HepG2 (cell line): ENCODE data around the gene PCYT2. TPM values are rescaled to one million over a fixed set of nuclear protein-coding genes. Genes with fewer than 3 reads are reported as not detected.

Experiments used
- ATAC-seq: fragments of 200-7000 bp; cut with Tn5 transposase; 3 replicates; pipeline ENCODE4 v1.9.1; 2020; ENCODE audit warnings: mild to moderate bottlenecking, moderate library complexity
- BruUV-seq: library from RNA; stranded (reverse); fragments of 400-500 nt; replicated peaks from 2 replicates; lab custom pipeline; 2021; lab: Mats Ljungman, UMichigan
- CTCF ChIA-PET: fragments of 300-600 bp; formaldehyde crosslinking; extraction: SDS; loops from one replicate; lab custom pipeline; 2021; ENCODE audit warnings: low total read pairs, inconsistent platforms, low intra/inter-chr PET ratio; lab: Yijun Ruan, JAX
- POLR2A ChIA-PET: fragments of 350-600 bp; sonication (Branson Sonifier 250); formaldehyde crosslinking; loops from one replicate; lab custom pipeline; 2020; ENCODE audit warnings: antibody characterized with exemption, inconsistent platforms; lab: Yijun Ruan, JAX
- DNase-seq: peaks from one replicate; pipeline ENCODE4 v3.0.0-alpha.2; 2015; ENCODE audit warnings: low spot score
- FAIRE-seq: peaks from 3 replicates; lab custom pipeline; 2011; peaks lifted over from hg19 to GRCh38; lab: Jason Lieb, UNC
- H2AFZ ChIP-seq: one replicate; pipeline ENCODE4 v1.6.1; 2011; ENCODE audit warnings: low read length, inconsistent platforms
- H3K27ac ChIP-seq: fragments of 300-600 bp; 3 replicates; pipeline ENCODE4 v1.8.0; 2011; ENCODE audit warnings: mixed run types, mild to moderate bottlenecking, mixed read lengths, low read length, inconsistent platforms; ENCODE audit not compliant: insufficient read depth; ENCODE audit errors: extremely low read length
- H3K27me3 ChIP-seq, 2 experiments: fragments of 200-600 bp in 1 of 2; 2 replicates in 1 of 2; 3 replicates in 1 of 2; pipeline versions ENCODE4 v1.6.0 to v1.8.0; 2011; ENCODE audit warnings: low read length in 2 of 2, mild to moderate bottlenecking in 2 of 2, moderate library complexity in 2 of 2, inconsistent platforms in 1 of 2; ENCODE audit not compliant: insufficient read depth in 2 of 2, control insufficient read depth in 1 of 2
- H3K36me3 ChIP-seq, 2 experiments: fragments of 200-600 bp in 1 of 2; replicated peaks in 1 of 2; 2 replicates in 1 of 2; 3 replicates in 1 of 2; pipeline versions ENCODE4 v1.5.1 to v1.8.0; 2011; ENCODE audit warnings: low read length in 2 of 2, inconsistent platforms in 1 of 2; ENCODE audit not compliant: insufficient read depth in 2 of 2, control insufficient read depth in 1 of 2
- H3K4me1 ChIP-seq: 2 replicates; pipeline ENCODE4 v1.5.1; 2012; ENCODE audit warnings: low read length, inconsistent platforms; ENCODE audit not compliant: insufficient read depth
- H3K4me2 ChIP-seq: 2 replicates; pipeline ENCODE4 v1.6.0; 2011; ENCODE audit warnings: low read depth, low read length, inconsistent platforms
- H3K4me3 ChIP-seq, 3 experiments: fragments of 200-600 bp in 1 of 3; sonication (generic), shearing (Covaris generic) in 1 of 3; replicated peaks in 1 of 3; 2 replicates each; pipeline ENCODE4 v1.5.1; 2011 to 2016; ENCODE audit warnings: low read length in 3 of 3, inconsistent platforms in 2 of 3, low read depth in 2 of 3, mild to moderate bottlenecking in 2 of 3, control low read depth in 1 of 3, mixed read lengths in 1 of 3; ENCODE audit not compliant: insufficient read depth in 1 of 3
- H3K79me2 ChIP-seq: one replicate; pipeline ENCODE4 v1.6.1; 2011; ENCODE audit warnings: low read length, inconsistent platforms; ENCODE audit not compliant: insufficient read depth
- H3K9ac ChIP-seq: 2 replicates; pipeline ENCODE4 v1.6.0; 2011; ENCODE audit warnings: mild to moderate bottlenecking, low read depth, low read length, inconsistent platforms; ENCODE audit not compliant: insufficient read depth
- H3K9me3 ChIP-seq: 2 replicates; pipeline ENCODE4 v1.5.1; 2012; ENCODE audit warnings: mild to moderate bottlenecking, low read length
- H4K20me1 ChIP-seq: 2 replicates; pipeline ENCODE4 v1.6.0; 2011; ENCODE audit warnings: inconsistent platforms, mild to moderate bottlenecking, low read length, moderate library complexity; ENCODE audit not compliant: insufficient read depth
- AGO2 ChIP-seq: fragments of 200-400 bp; formaldehyde crosslinking; optimal IDR thresholded peaks from 2 replicates; pipeline ENCODE3; 2017; ENCODE audit warnings: mild to moderate bottlenecking, low read depth, low read length, moderate library complexity
- E2F1 ChIP-seq: sonication (generic); formaldehyde crosslinking; IDR thresholded peaks from 2 replicates; pipeline ENCODE4 v1.5.0; 2020; ENCODE audit warnings: missing genetic modification reagents
- GPBP1L1 ChIP-seq: sonication (generic); formaldehyde crosslinking; IDR thresholded peaks from 2 replicates; pipeline ENCODE4 v1.5.0; 2020; ENCODE audit warnings: mild to moderate bottlenecking, missing genetic modification reagents
- HNRNPH1 ChIP-seq: fragments of 200-400 bp; formaldehyde crosslinking; optimal IDR thresholded peaks from 2 replicates; pipeline ENCODE3; 2017; ENCODE audit warnings: mild to moderate bottlenecking, low read depth, low read length
- HOXA3 ChIP-seq: sonication (generic); formaldehyde crosslinking; IDR thresholded peaks from 2 replicates; pipeline ENCODE4 v1.5.0; 2020; ENCODE audit warnings: missing genetic modification reagents
- MAF1 ChIP-seq: sonication (generic); formaldehyde crosslinking; IDR thresholded peaks from 2 replicates; pipeline ENCODE4 v1.5.0; 2020; ENCODE audit warnings: missing genetic modification reagents, borderline replicate concordance
- MIER2 ChIP-seq: IDR thresholded peaks from 2 replicates; pipeline ENCODE4 v1.6.1; 2016; ENCODE audit warnings: missing biosample characterization, missing genetic modification reagents
- MYNN ChIP-seq: sonication (generic); formaldehyde crosslinking; IDR thresholded peaks from 2 replicates; pipeline ENCODE4 v1.4.0; 2020; ENCODE audit warnings: mild to moderate bottlenecking, low read depth, missing genetic modification reagents
- NCOA1 ChIP-seq: sonication (generic); formaldehyde crosslinking; IDR thresholded peaks from 2 replicates; pipeline ENCODE4 v1.9.0; 2021; ENCODE audit warnings: missing genetic modification reagents
- NR1H2 ChIP-seq: sonication (generic); formaldehyde crosslinking; IDR thresholded peaks from 2 replicates; pipeline ENCODE4 v1.8.1; 2022; ENCODE audit warnings: low read depth, missing genetic modification reagents, borderline replicate concordance
- SMARCE1 ChIP-seq: fragments of 450-650 bp; IDR thresholded peaks from 2 replicates; pipeline ENCODE4 v1.6.1; 2017; ENCODE audit warnings: borderline replicate concordance
- SRY ChIP-seq: sonication (generic); formaldehyde crosslinking; IDR thresholded peaks from 2 replicates; pipeline ENCODE4 v1.8.0; 2022; ENCODE audit warnings: mild to moderate bottlenecking, missing genetic modification reagents
- SSRP1 ChIP-seq: IDR thresholded peaks from 2 replicates; pipeline ENCODE4 v1.6.1; 2016; ENCODE audit warnings: control low read depth
- THAP11 ChIP-seq: IDR thresholded peaks from 2 replicates; pipeline ENCODE4 v1.6.1; 2016; ENCODE audit warnings: missing biosample characterization, missing genetic modification reagents
- TOPORS ChIP-seq: sonication (generic); formaldehyde crosslinking; IDR thresholded peaks from 2 replicates; pipeline ENCODE4 v1.8.0; 2023; ENCODE audit warnings: mild to moderate bottlenecking, missing genetic modification reagents
- ZFP62 ChIP-seq: sonication (generic); formaldehyde crosslinking; IDR thresholded peaks from 2 replicates; pipeline ENCODE4 v1.4.0; 2020; ENCODE audit warnings: missing genetic modification reagents
- ZFYVE20 ChIP-seq: sonication (generic); formaldehyde crosslinking; IDR thresholded peaks from 2 replicates; pipeline ENCODE4 v1.8.0; 2023; ENCODE audit warnings: low read depth, mild to moderate bottlenecking, moderate library complexity, missing genetic modification reagents, borderline replicate concordance
- ZMAT5 ChIP-seq: sonication (generic); formaldehyde crosslinking; IDR thresholded peaks from 2 replicates; pipeline ENCODE4 v1.5.0; 2020; ENCODE audit warnings: mild to moderate bottlenecking, low read depth, missing genetic modification reagents, borderline replicate concordance
- ZNF549 ChIP-seq: sonication (generic); formaldehyde crosslinking; IDR thresholded peaks from 2 replicates; pipeline ENCODE4 v1.5.0; 2020; ENCODE audit warnings: missing genetic modification reagents
- ZNF576 ChIP-seq: sonication (generic); formaldehyde crosslinking; IDR thresholded peaks from 2 replicates; pipeline ENCODE4 v1.4.0; 2020; ENCODE audit warnings: mild to moderate bottlenecking, missing genetic modification reagents
- ZSCAN20 ChIP-seq: sonication (generic); formaldehyde crosslinking; IDR thresholded peaks from 2 replicates; pipeline ENCODE4 v1.4.0; 2020; ENCODE audit warnings: missing genetic modification reagents, mild to moderate bottlenecking, borderline replicate concordance
- WGBS: methylation state at CpG from one replicate; pipeline ENCODE4 v1.1.6; 2017; ENCODE audit warnings: low lambda C conversion rate; 5-methylcytosine and 5-hydroxymethylcytosine counted together
- in situ Hi-C: cut with HindIII; loops from 2 replicates; pipeline ENCODE4 v1.10.0; 2017; ENCODE audit warnings: low pct_unique_long_range_greater_than_20kb; ENCODE audit not compliant: extremely low pct_ligation_motif_present
- intact Hi-C: fragments of 100-400 bp; cut with micrococcal nuclease; formaldehyde crosslinking; loops from one replicate; pipeline ENCODE4 v1.10.0; 2022; ENCODE audit not compliant: unreplicated experiment
- polyA plus RNA-seq, 8 experiments: library from polyadenylated mRNA; depleted of rRNA in 3 of 8; stranded (reverse) in 7 of 8; unstranded in 1 of 8; fragments of >200 nt; fragmentation: Illumina TruSeq in 4 of 8; extraction: Trizol in 4 of 8; gene quantifications; 2 replicates each; pipeline versions ENCODE4 v1.2.1 to v1.2.3, GENCODE V29; 2011 to 2016; ENCODE audit warnings: low read depth in 4 of 8, missing spikeins in 1 of 8, mixed read lengths in 1 of 8; ENCODE audit not compliant: insufficient read depth in 1 of 8
- total RNA-seq, 5 experiments: library from RNA; depleted of rRNA; stranded (reverse); fragments of >200 nt; fragmentation: Illumina TruSeq; extraction: Trizol; gene quantifications; 2 replicates each; pipeline ENCODE4 v1.2.3, GENCODE V29; 2016; ENCODE audit warnings: low read depth in 1 of 5

Gene PCYT2
- total and polyA plus RNA-seq, 2 of the 13 experiments (the other 11 are each of a cell fraction or from before 2014, with no cell fraction given), result 147 to 297 TPM

GRCh38 chr17:81902653-81903414 lies 8.4 kb downstream of the PCYT2 start (continued):
- TF ChIP-seq THAP11 (CRISPR knock-in tag) (no peak), TOPORS (CRISPR knock-in tag) (no peak), ZMAT5 (CRISPR knock-in tag) (no peak), ZNF576 (no peak), SMARCE1 (no peak), AGO2 (peak; percentile 95), NR1H2 (no peak), NCOA1 (CRISPR knock-in tag) (no peak), ZFP62 (CRISPR knock-in tag) (no peak)

- Histone ChIP-seq H3K9me3 (no peaks in the 10 kb centered on the region), H3K4me1 (peaks cover 16% of the 10 kb centered on the region), H3K27me3 (no peaks in the 10 kb centered on the region), H3K79me2 (no peaks in the 10 kb centered on the region), H2AFZ (no peak within 1 kb of the TSS), H3K27ac (peak within 1 kb of the TSS; percentile 28), H3K4me2 (peak within 1 kb of the TSS; percentile 68), H4K20me1 (peaks cover 5% of the 10 kb centered on the region; the same call in 1 of the 2 replicates), H3K9ac (peak within 1 kb of the TSS; percentile 38), H3K4me3 (peak within 1 kb of the TSS; percentile 17 to 65 (median 35); a peak in 4 of 6 replicates), H3K36me3 (peaks cover 36 to 62% of the 10 kb centered on the region in 2 experiments)
- in situ Hi-C loops (no loop called here), intact Hi-C loops (no loop called here)
- WGBS, result 36% methylated on average over 32 of the region's 79 CpGs
- BruUV-seq, result no TSS peak
- ChIA-PET CTCF (no interaction called here), POLR2A (interaction anchor here (1.0 to 2.9 kb wide), 7 partner anchors 8 to 120 kb away, joined by 3 to 16 read pairs (median 8); partner anchors contain the start of genes ALYREF, ANAPC11, CENPX and LRRC45)
- ATAC-seq (peak; percentile 22), DNase-seq (no peak), FAIRE-seq (no peak)
- TF ChIP-seq HOXA3 (CRISPR knock-in tag) (peak; percentile 35; the same call in 1 of the 2 replicates), MAF1 (CRISPR knock-in tag) (0 out of 2 replicates have a peak, but pooled peaks have one; percentile 53), MIER2 (CRISPR knock-in tag) (no peak), SSRP1 (CRISPR knock-in tag) (no peak), ZNF549 (CRISPR knock-in tag) (no peak), MYNN (CRISPR knock-in tag) (no peak), GPBP1L1 (CRISPR knock-in tag) (no peak), E2F1 (CRISPR knock-in tag) (peak; percentile 3; the same call in 1 of the 2 replicates), ZSCAN20 (no peak), SRY (CRISPR knock-in tag) (no peak; the same call in 1 of the 2 replicates), ZFYVE20 (CRISPR knock-in tag) (0 out of 2 replicates have a peak, but pooled peaks have one; percentile 69), HNRNPH1 (no peak)
These were observed 9.1 kb downstream of the PCYT2 start, which contains the start of gene NPB for GRCh38 chr17:81902023-81902652. TSS of gene NPB (plus strand) at chr17:81902238. CDS start at chr17:81902278, 40 bp downstream.
